Lower leg skin (tissue), 3 donors: ENCODE data around the gene RPH3AL.

Source experiments
- CTCF ChIP-seq, 3 donors: fragments of 450-650 bp; IDR thresholded peaks; one replicate each; pipeline ENCODE4 v1.5.1; 2016; ENCODE audit warnings: antibody characterized with exemption in 3 of 3, mild to moderate bottlenecking in 3 of 3, moderate library complexity in 2 of 3
- POLR2A ChIP-seq, 2 donors: fragments of 450-650 bp; IDR thresholded peaks; one replicate each; pipeline ENCODE4 v1.6.1; 2016 to 2017; ENCODE audit warnings: antibody characterized with exemption in 2 of 2, mild to moderate bottlenecking in 1 of 2, moderate library complexity in 1 of 2

GRCh38 chr17:381516-381915, 28.9 kb upstream of the RPH3AL start:
- TF ChIP-seq CTCF (IDR thresholded peaks at IDR 0.05) (no peak), POLR2A (IDR thresholded peaks at IDR 0.05) (no peak)
